ENCODE measurements around the gene EGFR.

The EGFR gene

GRCh38 chr7:55131142-55131929 lies 112.5 kb downstream of the EGFR start:
- H3K36me3 ChIP-seq (ENCODE audit: insufficient read depth, low read length): no peaks in the 10 kb centered on the region
- H3K4me1 ChIP-seq (ENCODE audit: insufficient read depth, low read length): peaks cover 52% of the 10 kb centered on the region

GRCh38 chr7:55132550-55132889 lies 113.7 kb downstream of the EGFR start:
- no peaks in the 10 kb centered on the region for H3K27me3 ChIP-seq (ENCODE audit: insufficient read depth, low read length)
- no peak overlapping the region for H2AFZ ChIP-seq (ENCODE audit: low read depth, low read length)
- H3K4me3 ChIP-seq (ENCODE audit: low read length): no peak overlapping the region
- H3K36me3 ChIP-seq (ENCODE audit: insufficient read depth, low read length): no peaks in the 10 kb centered on the region
- no peaks in the 10 kb centered on the region for H3K9me3 ChIP-seq (ENCODE audit: low read length)
- peaks cover 52% of the 10 kb centered on the region for H3K4me1 ChIP-seq (ENCODE audit: insufficient read depth, low read length)

More at GRCh38 chr7:55131142-55131929, 112.5 kb downstream of the EGFR start:
- H3K27me3 ChIP-seq (ENCODE audit: insufficient read depth, low read length): no peaks in the 10 kb centered on the region
- H2AFZ ChIP-seq (ENCODE audit: low read depth, low read length): no peak overlapping the region
- peak overlapping the region; percentile 30 for H3K4me3 ChIP-seq (ENCODE audit: low read length)
- no peaks in the 10 kb centered on the region for H3K9me3 ChIP-seq (ENCODE audit: low read length)

GRCh38 chr7:55132890-55133551 lies 114.2 kb downstream of the EGFR start:
- Histone ChIP-seq H3K4me1 (ENCODE audit: insufficient read depth, low read length) (peaks cover 48% of the 10 kb centered on the region), H3K27me3 (ENCODE audit: insufficient read depth, low read length) (no peaks in the 10 kb centered on the region), H3K36me3 (ENCODE audit: insufficient read depth, low read length) (no peaks in the 10 kb centered on the region)

GRCh38 chr7:55133630-55134358 lies 115.0 kb downstream of the EGFR start:
- H3K36me3 ChIP-seq (ENCODE audit: insufficient read depth, low read length): no peaks in the 10 kb centered on the region
- H2AFZ ChIP-seq (ENCODE audit: low read depth, low read length): no peak overlapping the region
- peaks cover 42% of the 10 kb centered on the region for H3K4me1 ChIP-seq (ENCODE audit: insufficient read depth, low read length)
- H3K27me3 ChIP-seq (ENCODE audit: insufficient read depth, low read length): no peaks in the 10 kb centered on the region
- peaks cover 2% of the 10 kb centered on the region for H3K9me3 ChIP-seq (ENCODE audit: low read length)
- H3K4me3 ChIP-seq (ENCODE audit: low read length): no peak overlapping the region

More at GRCh38 chr7:55132890-55133551, 114.2 kb downstream of the EGFR start:
- H3K4me3 ChIP-seq (ENCODE audit: low read length): no peak overlapping the region
- no peak overlapping the region for H2AFZ ChIP-seq (ENCODE audit: low read depth, low read length)
- H3K9me3 ChIP-seq (ENCODE audit: low read length): no peaks in the 10 kb centered on the region

GRCh38 chr7:55134359-55134725 lies 115.5 kb downstream of the EGFR start:
- no peak overlapping the region for H2AFZ ChIP-seq (ENCODE audit: low read depth, low read length)
- H3K4me1 ChIP-seq (ENCODE audit: insufficient read depth, low read length): peaks cover 36% of the 10 kb centered on the region
- no peaks in the 10 kb centered on the region for H3K36me3 ChIP-seq (ENCODE audit: insufficient read depth, low read length)
- peaks cover 2% of the 10 kb centered on the region for H3K9me3 ChIP-seq (ENCODE audit: low read length)
- no peaks in the 10 kb centered on the region for H3K27me3 ChIP-seq (ENCODE audit: insufficient read depth, low read length)
- H3K4me3 ChIP-seq (ENCODE audit: low read length): no peak overlapping the region

GRCh38 chr7:55134786-55135185 lies 116.0 kb downstream of the EGFR start:
- no peaks in the 10 kb centered on the region for H3K36me3 ChIP-seq (ENCODE audit: insufficient read depth, low read length)
- H3K9me3 ChIP-seq (ENCODE audit: low read length): peaks cover 2% of the 10 kb centered on the region
- H2AFZ ChIP-seq (ENCODE audit: low read depth, low read length): no peak overlapping the region
- H3K4me1 ChIP-seq (ENCODE audit: insufficient read depth, low read length): peaks cover 32% of the 10 kb centered on the region
- H3K4me3 ChIP-seq (ENCODE audit: low read length): no peak overlapping the region
- no peaks in the 10 kb centered on the region for H3K27me3 ChIP-seq (ENCODE audit: insufficient read depth, low read length)

GRCh38 chr7:55135462-55135861 lies 116.6 kb downstream of the EGFR start:
- no peaks in the 10 kb centered on the region for H3K36me3 ChIP-seq (ENCODE audit: insufficient read depth, low read length)
- no peak overlapping the region for H2AFZ ChIP-seq (ENCODE audit: low read depth, low read length)
- peaks cover 2% of the 10 kb centered on the region for H3K9me3 ChIP-seq (ENCODE audit: low read length)
- H3K4me1 ChIP-seq (ENCODE audit: insufficient read depth, low read length): peaks cover 25% of the 10 kb centered on the region
- no peaks in the 10 kb centered on the region for H3K27me3 ChIP-seq (ENCODE audit: insufficient read depth, low read length)
- H3K4me3 ChIP-seq (ENCODE audit: low read length): no peak overlapping the region

GRCh38 chr7:55138663-55139062 lies 119.8 kb downstream of the EGFR start:
- peaks cover 2% of the 10 kb centered on the region for H3K9me3 ChIP-seq (ENCODE audit: low read length)
- H3K4me1 ChIP-seq (ENCODE audit: insufficient read depth, low read length): no peaks in the 10 kb centered on the region
- no peaks in the 10 kb centered on the region for H3K36me3 ChIP-seq (ENCODE audit: insufficient read depth, low read length)
- H2AFZ ChIP-seq (ENCODE audit: low read depth, low read length): no peak overlapping the region
- H3K4me3 ChIP-seq (ENCODE audit: low read length): no peak overlapping the region
- no peaks in the 10 kb centered on the region for H3K27me3 ChIP-seq (ENCODE audit: insufficient read depth, low read length)

GRCh38 chr7:55140221-55140940 lies 121.6 kb downstream of the EGFR start:
- no peak overlapping the region for H3K4me3 ChIP-seq (ENCODE audit: low read length)
- H3K4me1 ChIP-seq (ENCODE audit: insufficient read depth, low read length): no peaks in the 10 kb centered on the region
- peaks cover 2% of the 10 kb centered on the region for H3K9me3 ChIP-seq (ENCODE audit: low read length)

GRCh38 chr7:55140941-55141278 lies 122.1 kb downstream of the EGFR start:
- Histone ChIP-seq H3K4me3 (ENCODE audit: low read length) (no peak overlapping the region), H3K4me1 (ENCODE audit: insufficient read depth, low read length) (no peaks in the 10 kb centered on the region), H3K36me3 (ENCODE audit: insufficient read depth, low read length) (no peaks in the 10 kb centered on the region), H3K27me3 (ENCODE audit: insufficient read depth, low read length) (no peaks in the 10 kb centered on the region), H3K9me3 (ENCODE audit: low read length) (peaks cover 2% of the 10 kb centered on the region), H2AFZ (ENCODE audit: low read depth, low read length) (no peak overlapping the region)

More at GRCh38 chr7:55140221-55140940, 121.6 kb downstream of the EGFR start:
- no peaks in the 10 kb centered on the region for H3K27me3 ChIP-seq (ENCODE audit: insufficient read depth, low read length)
- no peak overlapping the region for H2AFZ ChIP-seq (ENCODE audit: low read depth, low read length)
- H3K36me3 ChIP-seq (ENCODE audit: insufficient read depth, low read length): no peaks in the 10 kb centered on the region

- Histone ChIP-seq H3K36me3 (ENCODE audit: insufficient read depth, low read length) (peaks cover 9% of the 10 kb centered on the region), H3K4me3 (ENCODE audit: low read length) (no peak overlapping the region), H2AFZ (ENCODE audit: low read depth, low read length) (no peak overlapping the region), H3K27me3 (ENCODE audit: insufficient read depth, low read length) (no peaks in the 10 kb centered on the region), H3K9me3 (ENCODE audit: low read length) (peaks cover 7% of the 10 kb centered on the region), H3K4me1 (ENCODE audit: insufficient read depth, low read length) (no peaks in the 10 kb centered on the region)
Observed at GRCh38 chr7:55142919-55143600, 124.2 kb downstream of the EGFR start.

Data from neuron (in vitro differentiated cells).